Measurements from ENCODE around the gene PRRT1B.

DNA sequence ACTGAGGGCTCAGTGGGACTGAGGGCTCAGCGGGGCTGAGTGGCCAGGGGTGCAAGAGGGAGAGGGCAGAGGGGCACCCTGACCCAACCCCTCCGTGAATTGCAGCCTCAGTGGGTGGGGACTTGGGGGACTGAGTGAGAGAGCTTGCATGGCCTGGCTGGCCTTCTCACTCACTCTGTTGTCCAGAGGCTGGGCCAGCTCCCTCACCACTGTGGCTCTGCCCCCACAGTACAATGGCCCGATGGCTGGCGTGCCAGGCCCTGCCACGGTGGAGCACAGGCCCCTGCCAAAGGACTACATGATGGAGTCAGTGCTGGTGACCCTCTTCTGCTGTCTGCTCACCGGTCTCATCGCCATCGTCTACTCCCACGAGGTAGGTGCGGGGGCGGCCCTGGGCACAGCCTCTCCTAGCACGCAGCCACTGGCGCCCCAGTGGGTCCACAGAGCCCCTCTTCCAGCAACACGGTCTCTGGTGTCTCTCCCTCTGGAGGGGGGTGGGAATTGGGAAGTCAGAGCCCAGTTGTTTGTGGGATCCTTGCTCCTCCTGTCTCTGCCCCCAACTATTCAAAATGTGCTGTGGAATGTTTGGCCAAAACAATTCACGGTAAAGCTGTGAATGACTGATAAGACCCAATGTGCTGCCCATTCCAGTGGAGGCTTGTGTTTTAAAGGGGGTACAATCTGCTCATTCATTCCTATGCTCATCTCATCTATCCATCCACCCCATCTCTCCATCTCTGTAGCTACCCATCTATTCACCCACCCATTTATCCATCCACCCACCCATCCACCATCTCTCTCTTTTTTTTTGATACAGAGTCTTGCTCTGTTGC is 10.7 kb downstream of the PRRT1B start:
- TF ChIP-seq CTCF (IDR thresholded peaks at IDR 0.05): no peak
- no peak for TF ChIP-seq POLR2AphosphoS2 (conservative IDR thresholded peaks at IDR 0.05; ENCODE audit: low read length)
- TF ChIP-seq ELK1 (IDR thresholded peaks at IDR 0.05; ENCODE audit: low read depth, low read length): no peak
- no peak for TF ChIP-seq HOXB13 (CRISPR knock-in tag; IDR thresholded peaks at IDR 0.05; ENCODE audit: low read depth)
- no peak for TF ChIP-seq MYC (IDR thresholded peaks at IDR 0.05; ENCODE audit: borderline replicate concordance, low read length)
- TF ChIP-seq CEBPB (IDR thresholded peaks at IDR 0.05): no peak
